GM21367 (cell line): ENCODE measurements around the gene TOX2.

Experiments
- ATAC-seq: cut with Tn5 transposase; IDR thresholded peaks from one replicate; pipeline ENCODE4 v1.9.1; 2021; ENCODE audit not compliant: unreplicated experiment

Gene TOX2

GRCh38 chr20:44092551-44093248 lies 178.0 kb downstream of the TOX2 start:
- no peak for ATAC-seq

- ATAC-seq: no peak
Observed at GRCh38 chr20:44093249-44093582, 178.6 kb downstream of the TOX2 start.

GRCh38 chr20:44095831-44096230 lies 181.2 kb downstream of the TOX2 start:
- no peak for ATAC-seq

GRCh38 chr20:44097521-44098255 lies 183.0 kb downstream of the TOX2 start:
- no peak for ATAC-seq

- no peak for ATAC-seq
Observed at GRCh38 chr20:44098256-44098630, 183.6 kb downstream of the TOX2 start.

- ATAC-seq: no peak
Observed at GRCh38 chr20:44098657-44099056, 184.0 kb downstream of the TOX2 start.

GRCh38 chr20:44099832-44100231 lies 185.2 kb downstream of the TOX2 start:
- ATAC-seq: no peak

GRCh38 chr20:44102582-44102981 lies 187.9 kb downstream of the TOX2 start:
- ATAC-seq: no peak

- no peak for ATAC-seq
Observed at GRCh38 chr20:44104798-44105517, 190.3 kb downstream of the TOX2 start.

- ATAC-seq: no peak
Observed at GRCh38 chr20:44106615-44107014, 192.0 kb downstream of the TOX2 start.

- ATAC-seq: no peak
Observed at GRCh38 chr20:44109951-44110361, 195.3 kb downstream of the TOX2 start.

- ATAC-seq: no peak
Observed at GRCh38 chr20:44110816-44111568, 196.3 kb downstream of the TOX2 start.

- no peak for ATAC-seq
Observed at GRCh38 chr20:44111712-44112335, 197.2 kb downstream of the TOX2 start.

GRCh38 chr20:44112456-44112855 lies 197.8 kb downstream of the TOX2 start:
- no peak for ATAC-seq

- ATAC-seq: no peak
Observed at GRCh38 chr20:44112889-44113617, 198.4 kb downstream of the TOX2 start.

- ATAC-seq: no peak
Observed at GRCh38 chr20:44113618-44114376, 199.1 kb downstream of the TOX2 start.

- ATAC-seq: no peak
Observed at GRCh38 chr20:44115181-44115580, 200.5 kb downstream of the TOX2 start.

- ATAC-seq: no peak
Observed at GRCh38 chr20:44115762-44116644, 201.4 kb downstream of the TOX2 start.
